Occipital lobe (tissue), 2 donors: ENCODE results near the gene SPEM2. TPM values are rescaled to one million over a fixed set of nuclear protein-coding genes. Genes with fewer than 3 reads are reported as not detected.

Source experiments
- DNase-seq: peaks from one replicate; lab custom pipeline; 2025; lab: John Stamatoyannopoulos, UW
- total RNA-seq: library from RNA; depleted of rRNA; stranded (reverse); fragments of >200 nt; gene quantifications from one replicate; pipeline ENCODE4 v1.2.3, GENCODE V29; 2014

The SPEM2 gene
- total RNA-seq: not detected

DNA sequence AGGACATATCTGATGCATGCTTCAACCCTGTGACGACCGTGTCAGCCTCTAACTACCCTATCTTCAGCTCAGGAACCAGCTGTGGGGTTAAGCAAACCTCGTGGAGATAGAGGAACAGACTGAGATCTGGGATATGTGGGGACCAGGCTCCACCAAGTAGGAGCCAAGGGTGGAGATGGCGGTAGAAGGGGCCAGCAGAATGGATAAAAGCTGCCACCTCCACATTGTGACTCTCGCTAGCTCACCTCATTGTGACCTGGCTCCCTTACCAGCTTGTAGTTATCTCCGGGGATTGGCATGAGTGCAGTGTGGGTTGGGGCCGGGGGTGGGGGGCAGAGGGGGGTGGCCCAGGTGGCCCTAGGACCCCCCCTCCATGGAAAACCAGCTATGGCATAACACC, at the start of gene SPEM2:
Gene SPEM2, plus strand, starts transcription at position 301 of the 400 bp plus-strand sequence. Its CDS starts 73 bp downstream, at position 374.
- no peak for DNase-seq

DNA sequence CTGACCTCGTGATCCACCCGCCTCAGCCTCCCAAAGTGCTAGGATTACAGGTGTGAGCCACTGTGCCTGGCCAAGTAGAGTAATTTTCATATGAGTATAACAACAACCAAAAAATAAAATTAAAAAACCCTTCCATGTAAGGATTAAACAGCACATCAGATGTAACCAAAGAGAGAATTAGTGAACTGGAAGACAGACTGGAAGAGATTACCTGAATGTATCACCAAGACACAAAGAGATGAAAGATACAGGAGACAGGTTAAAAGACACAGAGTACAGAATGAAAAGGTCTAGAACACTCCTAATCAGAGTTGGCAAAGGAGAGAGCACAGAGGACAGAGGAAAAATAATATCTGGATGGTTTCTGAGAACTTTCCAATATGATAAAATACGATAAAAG, 46.3 kb upstream of the SPEM2 start:
- no peak for DNase-seq

DNA sequence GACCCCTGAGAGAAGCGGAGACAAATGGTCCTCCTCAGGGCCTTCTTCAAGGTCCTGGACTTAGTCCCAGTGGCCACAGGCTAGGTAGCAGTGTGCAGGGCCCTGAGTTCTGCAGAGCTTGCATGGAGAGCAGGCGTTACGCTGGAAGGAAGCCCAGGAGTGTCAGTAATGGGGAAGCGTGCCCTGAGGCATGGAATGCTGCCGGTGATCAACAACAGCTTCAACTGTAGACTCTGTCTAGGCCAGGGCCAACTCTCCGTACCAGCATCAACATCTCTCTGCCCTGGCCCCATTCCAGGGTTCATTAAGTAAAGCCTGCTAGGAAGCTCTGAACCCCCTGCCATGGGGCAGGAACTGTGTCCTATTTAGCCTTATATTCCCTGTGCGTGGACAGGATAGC, 45.1 kb upstream of the SPEM2 start:
- no peak for DNase-seq

DNA sequence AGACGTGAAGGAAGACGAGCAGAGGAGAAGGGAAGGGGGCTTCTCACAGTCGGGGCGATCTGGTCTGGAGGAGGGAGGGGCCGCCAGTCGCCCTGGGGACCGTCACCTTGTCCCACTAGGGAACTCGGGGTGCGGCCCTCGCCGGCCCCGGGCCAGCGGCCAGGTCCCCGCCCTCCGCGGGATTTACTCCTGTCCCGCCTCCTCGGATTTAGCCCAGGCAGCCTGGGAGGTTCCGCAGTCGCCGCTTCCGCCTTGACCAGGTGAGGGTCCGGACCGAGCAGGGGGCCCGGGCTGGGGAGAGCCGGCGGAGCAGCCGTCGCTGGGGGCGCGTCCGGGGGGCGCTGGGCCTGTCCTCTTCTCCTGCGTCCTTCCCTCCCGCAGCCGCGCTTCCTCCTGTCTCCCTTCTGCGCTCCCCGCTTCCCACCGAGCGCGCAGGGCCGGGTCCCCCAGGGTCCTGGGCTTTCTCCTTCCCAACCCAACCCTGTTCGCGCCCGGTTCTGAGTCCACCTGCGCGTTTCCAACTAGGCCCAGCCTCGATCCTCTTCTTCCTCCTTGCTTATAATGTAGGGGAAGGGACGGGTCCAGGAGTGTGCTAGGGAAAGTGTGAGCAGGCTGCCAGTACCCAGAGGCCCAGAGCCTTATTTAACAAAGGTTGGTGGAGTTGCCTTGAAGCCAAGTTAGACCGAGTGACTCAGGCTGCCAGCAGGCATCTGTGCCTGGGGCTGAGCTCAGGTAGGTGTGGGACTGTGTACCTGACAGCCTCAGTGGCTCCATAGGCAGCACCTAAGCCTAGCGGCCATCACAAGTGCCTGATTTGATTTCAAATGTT, 44.3 kb upstream of the SPEM2 start, which contains the start of gene TNK1:
Gene TNK1, plus strand, starts transcription at position 235 of the 829 bp plus-strand sequence. CDS start 1,838 bp downstream, outside the sequence.
- no peak for DNase-seq

DNA sequence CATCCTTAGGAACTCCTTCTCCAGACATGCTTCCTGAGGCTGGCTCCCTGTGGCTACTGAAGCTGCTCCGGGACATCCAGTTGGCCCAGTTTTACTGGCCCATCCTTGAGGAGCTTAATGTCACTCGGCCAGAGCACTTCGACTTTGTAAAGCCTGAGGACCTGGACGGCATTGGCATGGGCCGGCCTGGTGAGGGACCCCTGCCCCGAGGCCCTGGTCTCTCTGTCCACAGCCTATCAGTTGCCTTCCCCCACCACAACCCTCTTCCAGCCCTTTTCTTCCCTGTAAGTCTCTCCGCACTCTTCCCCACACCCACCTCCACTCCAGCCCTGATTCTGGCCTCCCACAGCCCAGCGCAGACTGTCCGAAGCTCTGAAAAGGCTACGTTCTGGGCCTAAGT, 42.5 kb upstream of the SPEM2 start:
- DNase-seq: no peak

DNA sequence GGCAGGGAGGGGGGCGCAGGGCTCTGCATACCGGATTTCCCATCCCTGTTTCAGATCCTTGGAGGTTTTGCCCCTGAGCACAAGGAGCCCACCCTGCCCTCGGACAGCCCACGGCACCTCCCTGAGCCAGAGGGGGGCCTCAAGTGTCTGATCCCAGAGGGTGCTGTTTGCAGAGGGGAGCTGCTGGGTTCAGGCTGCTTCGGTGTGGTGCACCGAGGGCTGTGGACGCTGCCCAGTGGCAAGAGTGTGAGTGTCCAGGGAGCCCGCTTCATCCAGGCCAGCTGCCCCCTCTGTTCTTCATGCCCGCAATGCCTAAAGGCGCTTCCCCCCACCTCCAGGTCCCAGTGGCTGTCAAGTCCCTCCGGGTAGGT, 42.1 kb upstream of the SPEM2 start:
- DNase-seq: no peak

DNA sequence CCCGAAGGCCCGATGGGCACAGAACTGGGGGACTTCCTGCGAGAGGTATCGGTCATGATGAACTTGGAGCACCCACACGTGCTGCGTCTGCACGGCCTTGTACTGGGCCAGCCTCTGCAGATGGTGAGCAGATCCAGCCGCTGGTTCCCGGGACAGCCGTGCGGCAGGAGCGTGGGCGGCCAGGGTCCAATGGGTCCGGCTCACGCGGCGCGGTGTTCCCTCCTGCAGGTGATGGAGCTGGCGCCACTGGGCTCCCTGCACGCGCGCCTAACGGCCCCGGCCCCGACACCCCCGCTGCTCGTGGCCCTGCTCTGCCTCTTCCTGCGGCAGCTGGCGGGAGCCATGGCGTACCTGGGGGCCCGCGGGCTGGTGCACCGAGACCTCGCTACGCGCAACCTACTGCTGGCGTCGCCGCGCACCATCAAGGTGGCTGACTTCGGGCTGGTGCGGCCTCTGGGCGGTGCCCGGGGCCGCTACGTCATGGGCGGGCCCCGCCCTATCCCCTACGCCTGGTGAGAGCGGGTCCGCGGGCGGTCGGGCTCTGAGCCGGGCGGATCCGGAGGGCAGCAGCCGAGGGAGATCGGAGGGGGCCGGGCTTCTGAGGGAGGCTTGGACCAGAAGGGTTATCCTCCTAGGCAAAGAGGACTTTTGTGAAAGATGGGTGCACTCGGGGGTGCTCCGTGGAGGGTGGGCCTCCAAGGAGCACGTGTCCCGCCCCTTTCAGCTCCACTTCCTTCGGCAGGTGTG, 41.5 kb upstream of the SPEM2 start:
- peak; percentile 46 for DNase-seq

DNA sequence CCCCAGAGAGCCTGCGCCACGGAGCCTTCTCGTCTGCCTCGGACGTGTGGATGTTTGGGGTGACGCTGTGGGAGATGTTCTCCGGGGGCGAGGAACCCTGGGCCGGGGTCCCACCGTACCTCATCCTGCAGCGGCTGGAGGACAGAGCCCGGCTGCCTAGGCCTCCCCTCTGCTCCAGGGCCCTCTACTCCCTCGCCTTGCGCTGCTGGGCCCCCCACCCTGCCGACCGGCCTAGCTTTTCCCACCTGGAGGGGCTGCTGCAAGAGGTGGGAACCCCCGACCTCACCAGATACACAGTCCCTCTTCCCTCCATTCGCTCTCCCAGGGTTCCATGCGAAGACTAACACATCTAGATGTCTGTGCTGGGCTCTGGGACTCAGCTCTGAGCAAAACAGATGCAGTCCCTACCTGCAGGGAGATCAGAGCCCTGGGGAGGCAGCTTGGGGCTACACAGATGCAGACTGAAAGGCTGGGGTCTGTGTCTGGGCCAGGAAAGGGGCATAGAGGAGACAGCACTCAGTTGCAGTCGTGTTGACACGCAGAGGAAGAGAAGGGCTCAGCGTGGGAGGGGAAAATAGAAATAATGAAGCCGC, 40.8 kb upstream of the SPEM2 start:
- no peak for DNase-seq

DNA sequence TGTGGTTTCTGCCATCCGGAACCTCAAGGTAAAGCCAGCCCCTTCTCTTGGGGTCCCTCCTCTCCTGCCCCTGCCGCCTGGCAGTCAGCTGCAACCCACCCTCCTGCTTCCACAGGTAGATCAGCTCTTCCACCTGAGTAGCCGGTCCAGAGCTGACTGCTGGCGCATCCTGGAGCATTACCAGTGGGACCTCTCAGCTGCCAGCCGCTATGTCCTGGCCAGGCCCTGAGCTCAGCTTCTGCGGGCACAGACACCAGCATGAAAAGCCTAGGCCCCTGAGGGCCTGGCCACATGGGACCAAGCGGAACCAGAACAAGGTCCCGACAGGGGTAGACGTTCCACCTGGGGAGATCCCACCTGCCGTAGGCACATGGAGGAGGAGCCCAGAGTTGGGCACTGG, 36.6 kb upstream of the SPEM2 start:
- no peak for DNase-seq

DNA sequence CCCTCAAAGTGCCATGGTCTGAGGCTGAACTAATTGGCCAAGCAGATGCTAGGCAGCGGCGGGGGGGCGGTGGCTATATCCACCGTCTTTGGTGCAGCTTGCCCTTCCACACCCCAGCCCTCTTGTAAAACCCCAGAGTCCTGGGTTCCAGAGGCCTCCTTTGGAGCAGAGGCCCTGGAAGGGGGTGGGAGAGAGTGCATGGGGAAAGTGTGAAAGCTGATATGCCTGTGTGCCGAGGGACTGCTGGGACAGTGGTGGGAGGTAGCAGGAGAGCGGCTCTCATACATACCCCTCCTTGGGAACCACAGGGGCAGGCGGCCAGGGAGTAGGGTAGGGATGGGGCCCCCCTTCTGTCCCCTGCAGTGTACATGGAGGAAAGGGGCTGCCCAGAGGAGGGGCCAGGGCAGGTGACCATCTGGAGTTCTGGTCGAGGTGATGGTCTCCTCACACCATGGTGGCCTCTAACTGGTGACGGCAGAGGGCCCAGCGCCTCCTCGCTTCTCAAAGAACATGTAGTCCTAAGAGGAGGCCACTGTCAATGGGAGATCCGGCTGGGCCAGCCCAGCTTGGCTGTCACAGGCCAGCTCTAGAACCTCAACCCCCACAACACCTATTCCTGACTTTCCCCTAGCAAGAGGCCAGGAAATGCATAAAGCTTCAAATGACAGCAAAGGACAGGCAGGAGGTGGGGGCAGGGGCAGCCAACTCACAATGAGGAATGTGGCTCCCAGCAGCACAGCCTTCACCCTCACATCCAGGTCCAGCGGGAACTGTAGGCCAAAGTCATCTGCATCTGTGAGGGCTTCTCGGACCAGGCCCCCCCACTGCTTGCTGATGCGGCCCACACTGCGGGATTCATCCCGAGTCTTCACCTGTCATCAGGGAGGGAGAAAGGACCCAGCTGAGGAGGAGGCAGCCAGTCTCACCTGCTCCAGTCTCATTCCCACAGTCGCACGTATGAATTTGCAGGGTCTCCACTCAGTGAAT, 35.2 kb upstream of the SPEM2 start:
- no peak for DNase-seq

DNA sequence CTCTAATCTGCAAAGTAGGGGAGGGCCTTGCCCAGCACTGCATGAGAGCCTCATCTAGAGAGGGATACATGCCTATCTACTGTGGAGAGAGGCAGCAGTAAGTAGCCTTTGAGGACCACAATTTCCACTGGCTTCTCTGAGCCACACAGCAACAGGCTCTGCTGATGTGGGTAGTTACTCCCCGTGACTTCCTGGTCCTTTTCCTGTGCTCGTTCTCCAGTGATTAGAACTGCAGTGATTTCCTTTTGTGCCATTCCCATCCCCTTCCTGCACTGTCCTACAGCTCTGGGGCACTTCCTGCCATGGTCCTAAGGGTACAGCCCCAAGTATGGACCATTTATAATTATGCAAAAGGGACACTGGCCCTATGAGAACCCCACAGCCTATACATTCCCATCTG, 34.1 kb upstream of the SPEM2 start:
- DNase-seq: no peak

DNA sequence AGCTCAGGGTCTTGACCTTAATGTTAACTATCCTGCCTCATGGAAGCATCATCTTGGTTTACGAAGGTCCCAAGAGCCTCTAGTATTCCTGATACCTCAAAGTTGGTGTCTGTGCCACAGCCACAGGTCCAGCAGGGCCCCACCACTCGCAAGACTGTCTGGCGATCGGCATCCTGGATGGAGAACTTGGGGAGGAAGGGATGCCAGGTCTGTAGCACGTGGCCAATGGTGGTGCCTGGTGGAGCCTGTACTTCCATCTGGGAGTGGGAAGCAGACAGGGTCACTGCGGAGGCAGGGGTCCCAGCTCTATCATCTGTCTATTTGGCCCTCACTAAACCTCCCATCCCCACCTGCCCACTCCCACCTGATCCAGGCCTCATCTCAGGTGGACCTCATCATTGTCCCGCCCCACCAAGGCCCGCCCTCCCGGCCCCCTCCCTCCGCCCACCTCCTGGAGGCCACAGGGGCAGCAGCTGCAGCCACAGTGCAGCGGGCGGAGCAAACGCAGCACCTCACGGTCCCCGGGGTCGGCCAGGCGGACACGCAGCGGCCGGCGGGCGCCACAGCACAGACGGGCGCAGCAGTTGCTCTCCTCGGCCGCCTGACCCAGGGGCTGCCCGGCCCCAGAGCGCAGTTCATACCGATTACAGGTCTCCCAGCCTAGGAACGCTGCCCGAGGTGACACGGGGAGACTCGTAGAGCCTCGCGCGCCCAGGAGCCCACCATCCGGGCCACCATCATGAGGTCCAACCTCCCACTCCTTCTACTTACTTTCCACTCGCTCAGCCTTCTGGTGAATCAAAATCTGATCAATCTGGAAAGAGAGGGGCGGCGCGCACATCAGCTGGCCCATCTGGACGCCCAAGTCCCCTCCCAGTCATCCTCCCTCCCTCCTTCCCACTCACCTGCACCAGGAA, 32.5 kb upstream of the SPEM2 start:
- no peak for DNase-seq

DNA sequence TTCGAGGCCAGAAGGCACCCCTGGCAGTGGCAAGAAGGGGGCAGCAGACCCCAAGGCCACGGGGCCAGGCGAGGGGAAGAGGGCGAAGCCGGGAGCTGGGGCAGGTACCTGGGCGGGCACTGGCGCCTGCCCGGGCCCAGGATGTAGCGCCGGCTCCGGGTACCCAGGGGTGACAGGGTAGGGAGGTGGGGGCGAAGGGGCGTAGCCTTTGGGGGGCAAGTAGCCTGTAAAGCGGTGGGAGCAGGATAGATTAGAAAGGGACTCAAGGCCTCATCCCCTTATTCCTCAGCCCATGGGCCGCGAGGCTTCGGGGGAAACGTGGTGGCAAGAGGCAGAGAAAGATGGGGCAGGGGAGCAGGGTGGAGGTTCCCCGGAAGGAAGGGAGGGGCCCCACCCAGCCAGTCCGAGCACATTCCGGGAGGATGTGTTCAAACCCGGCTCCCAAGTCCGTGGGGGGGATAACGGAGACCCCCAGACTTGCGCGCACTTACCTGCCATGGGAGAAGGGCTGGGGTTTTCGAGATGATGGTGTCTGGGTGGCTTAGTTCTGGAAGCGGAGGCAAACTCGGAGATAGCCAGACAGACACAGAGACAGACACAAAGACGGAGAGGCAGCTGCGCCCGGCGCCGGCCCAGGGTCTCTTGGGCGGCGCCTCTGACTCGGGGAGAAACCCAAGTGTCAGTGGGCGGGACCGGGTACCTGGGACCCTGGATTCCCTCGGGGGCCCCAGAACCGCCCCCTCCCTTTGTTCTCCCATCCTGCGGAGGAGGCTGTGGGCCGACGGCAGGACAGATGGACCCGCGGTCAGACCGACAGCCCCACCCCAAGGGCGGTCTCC, 31.6 kb upstream of the SPEM2 start:
- DNase-seq: no peak

DNA sequence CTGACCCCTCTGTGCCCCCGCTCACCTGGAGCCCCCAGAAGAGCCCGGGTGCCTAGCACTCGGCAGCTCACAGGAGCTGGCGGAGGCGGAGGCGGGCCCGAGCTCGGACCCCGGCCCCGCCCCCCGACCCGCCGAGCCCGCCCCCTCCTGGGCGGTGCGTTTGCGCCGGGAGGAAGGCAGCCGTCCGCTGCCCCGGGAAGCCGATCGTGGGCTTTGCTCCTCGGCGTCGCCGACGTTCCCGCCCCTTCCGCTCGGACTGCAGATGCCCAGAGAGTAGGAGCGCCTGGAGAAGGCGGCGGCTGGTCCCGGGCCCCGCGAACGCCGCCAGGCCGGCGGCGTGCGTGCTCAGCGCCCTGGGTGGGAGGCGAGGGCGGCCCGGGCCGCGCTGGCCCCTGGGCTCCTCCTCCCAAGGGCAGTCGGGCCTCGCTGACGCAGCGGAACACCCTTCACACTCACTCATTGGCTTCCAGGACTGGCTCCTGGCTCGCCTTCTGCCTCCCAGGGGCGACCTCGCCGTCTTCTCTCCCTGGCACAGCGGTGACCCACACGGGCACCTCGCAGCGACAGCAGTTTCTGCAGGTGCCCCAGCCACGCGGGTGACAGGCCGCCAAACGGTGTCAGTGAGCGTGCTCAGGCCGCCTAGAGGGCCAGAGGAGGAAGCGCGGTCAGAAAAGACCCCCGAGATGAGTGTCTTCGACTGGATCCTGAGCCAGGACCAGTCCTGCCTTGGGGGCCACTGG, 30.8 kb upstream of the SPEM2 start, which contains the start of gene PLSCR3:
Gene PLSCR3, minus strand, starts transcription at position 74 of the 740 bp plus-strand sequence. CDS start 415 bp downstream, outside the sequence.
- peak; percentile 76 for DNase-seq

DNA sequence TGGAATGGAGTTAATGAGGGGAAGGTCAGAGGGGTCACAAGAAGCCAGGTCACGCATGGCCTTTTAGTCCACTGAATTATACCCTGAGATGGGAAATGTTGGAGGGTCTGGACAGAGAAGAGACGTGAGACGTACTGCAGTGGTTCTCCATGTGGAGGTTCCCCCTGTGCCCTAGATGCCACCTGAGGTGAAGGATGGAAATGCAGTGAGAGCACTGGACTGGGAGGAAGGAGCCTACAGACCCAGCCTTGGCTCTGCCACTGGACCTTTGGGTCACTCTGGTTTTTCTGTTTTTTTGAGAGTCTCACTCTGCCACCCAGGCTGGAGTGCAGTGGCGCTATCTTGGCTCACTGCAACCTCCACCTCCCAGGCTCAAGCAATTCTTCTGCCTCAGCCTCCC, 29.3 kb upstream of the SPEM2 start:
- no peak for DNase-seq

DNA sequence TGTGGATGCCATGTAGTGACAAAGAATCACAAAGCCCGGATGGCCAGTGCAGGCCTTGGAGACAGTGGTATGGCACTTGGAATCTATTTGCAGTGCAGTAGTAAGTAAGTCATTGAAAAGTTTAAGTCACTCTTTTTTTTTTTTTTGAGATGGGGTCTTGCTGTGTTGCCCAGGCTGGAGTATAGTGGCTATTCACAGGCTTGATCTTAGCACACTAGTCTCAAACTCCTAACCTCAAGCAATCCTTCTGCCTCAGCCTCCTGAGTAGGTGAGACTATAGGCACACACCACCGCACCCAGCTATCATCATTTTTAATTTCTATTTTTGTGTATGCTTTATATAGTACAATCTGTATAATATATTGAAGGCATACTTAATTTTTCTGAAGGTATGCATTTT, 26.8 kb upstream of the SPEM2 start:
- no peak for DNase-seq

DNA sequence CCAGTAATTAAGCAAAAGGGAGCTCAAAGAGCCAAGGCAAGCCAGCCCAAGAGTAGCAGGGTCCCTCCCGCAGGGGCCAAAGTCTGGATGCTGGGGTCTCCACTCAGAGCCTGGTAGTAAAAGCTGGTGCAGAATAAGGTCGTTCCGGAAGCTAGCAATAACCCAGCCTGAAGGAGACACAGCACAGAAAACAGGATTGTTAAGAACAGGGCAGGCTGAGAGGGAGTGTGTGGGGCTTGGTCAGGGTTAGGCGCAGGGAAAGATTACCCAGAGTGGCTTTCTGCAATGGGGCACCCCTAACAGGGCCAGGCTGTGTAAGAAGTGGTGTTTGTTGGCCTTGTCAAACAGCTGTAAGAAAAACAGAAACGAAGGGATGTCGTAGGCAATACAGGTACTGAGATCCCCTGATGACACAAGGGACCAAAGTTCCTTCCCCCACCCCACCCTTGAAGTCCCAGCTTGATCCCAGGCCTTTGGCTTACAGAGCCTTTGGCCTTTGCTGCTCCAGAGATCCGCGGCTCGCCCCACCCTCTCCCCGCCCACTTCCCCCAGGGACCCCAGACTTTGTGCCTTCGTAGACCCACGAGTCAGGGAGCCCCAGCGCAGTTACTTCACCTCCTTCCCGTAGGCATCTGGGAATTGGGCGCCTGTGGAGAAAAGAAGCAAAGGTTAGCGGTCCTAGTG, 22.2 kb upstream of the SPEM2 start:
- DNase-seq: no peak

DNA sequence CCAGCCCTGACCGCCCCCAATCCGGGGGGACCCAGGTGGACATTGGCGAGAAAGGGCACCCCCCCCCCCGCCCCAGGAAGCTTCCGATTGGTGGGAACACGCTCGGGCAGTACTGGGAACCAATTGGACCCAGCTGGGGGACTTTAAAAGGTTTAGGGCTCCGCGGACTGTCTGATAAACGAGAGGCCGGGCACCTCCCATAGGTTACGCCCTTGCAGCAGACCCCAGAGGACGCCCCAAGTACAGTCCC, 21.8 kb upstream of the SPEM2 start:
- no peak for DNase-seq
